Endothelial cell of umbilical vein (primary cell): ENCODE measurements around the gene UBE2Q2. TPM values are rescaled to one million over a fixed set of nuclear protein-coding genes. Genes with fewer than 3 reads are reported as not detected.

Source experiments
- BruUV-seq: library from RNA; stranded (reverse); fragments of 400-500 nt; replicated peaks from 2 replicates; lab custom pipeline; 2021; lab: Mats Ljungman, UMichigan
- CTCF ChIA-PET: fragments of 300-600, 350-600 bp; sonication (Branson Sonifier 250); formaldehyde crosslinking; loops from one replicate; lab custom pipeline; 2021; ENCODE audit warnings: antibody characterized with exemption, inconsistent platforms; lab: Charles Lee
- POLR2A ChIA-PET: fragments of 300-600, 350-600 bp; sonication (Branson Sonifier 250); formaldehyde crosslinking; loops from one replicate; lab custom pipeline; 2021; ENCODE audit warnings: antibody characterized with exemption, inconsistent platforms; lab: Charles Lee
- DNase-seq: peaks from one replicate; pipeline ENCODE4 v3.0.0-alpha.2; 2011; ENCODE audit warnings: low read depth, low spot score
- FAIRE-seq: peaks from 2 replicates; lab custom pipeline; 2011; peaks lifted over from hg19 to GRCh38; lab: Jason Lieb, UNC
- H2AFZ ChIP-seq: 2 replicates; pipeline ENCODE4 v1.6.0; 2012; ENCODE audit warnings: low read depth, low read length, control low read depth, inconsistent platforms
- H3K27ac ChIP-seq: 2 replicates; pipeline ENCODE4 v1.5.1; 2011; ENCODE audit warnings: low read depth, mild to moderate bottlenecking, control low read depth, low read length, moderate library complexity; ENCODE audit not compliant: insufficient read depth
- H3K27me3 ChIP-seq, 2 experiments: 2 replicates each; pipeline versions ENCODE4 v1.6.0 to v1.6.1; 2011; ENCODE audit warnings: low read length in 2 of 2, mixed read lengths in 1 of 2; ENCODE audit not compliant: control insufficient read depth in 2 of 2, insufficient read depth in 2 of 2
- H3K36me3 ChIP-seq, 2 experiments: 2 replicates in 1 of 2; 3 replicates in 1 of 2; pipeline ENCODE4 v1.5.1; 2011; ENCODE audit warnings: low read length in 2 of 2, mild to moderate bottlenecking in 1 of 2, moderate library complexity in 1 of 2; ENCODE audit not compliant: control insufficient read depth in 2 of 2, insufficient read depth in 2 of 2; ENCODE audit errors: extremely low read depth in 1 of 2
- H3K4me1 ChIP-seq: 3 replicates; pipeline ENCODE4 v1.5.1; 2011; ENCODE audit warnings: mild to moderate bottlenecking, low read length; ENCODE audit not compliant: control insufficient read depth, insufficient read depth; ENCODE audit errors: extremely low read depth
- H3K4me2 ChIP-seq: 2 replicates; pipeline ENCODE4 v1.6.1; 2011; ENCODE audit warnings: low read length, control low read depth, mixed read lengths; ENCODE audit not compliant: insufficient read depth
- H3K4me3 ChIP-seq, 3 experiments: fragments of 200-600 bp in 1 of 3; sonication (generic), shearing (Covaris generic) in 1 of 3; replicated peaks in 1 of 3; 2 replicates each; pipeline ENCODE4 v1.5.1; 2011 to 2016; ENCODE audit warnings: control low read depth in 3 of 3, low read length in 3 of 3, mild to moderate bottlenecking in 2 of 3, inconsistent platforms in 1 of 3, low read depth in 1 of 3, moderate library complexity in 1 of 3; ENCODE audit not compliant: insufficient read depth in 1 of 3
- H3K79me2 ChIP-seq: 2 replicates; pipeline ENCODE4 v1.6.0; 2012; ENCODE audit warnings: low read length, inconsistent platforms; ENCODE audit not compliant: control insufficient read depth, insufficient read depth
- H3K9ac ChIP-seq: replicated peaks from 2 replicates; pipeline ENCODE3; 2011; ENCODE audit warnings: low read length, control low read depth; ENCODE audit not compliant: insufficient read depth; ENCODE audit errors: extremely low read depth
- H3K9me1 ChIP-seq: replicated peaks from 3 replicates; pipeline ENCODE4 v1.6.0; 2011; ENCODE audit warnings: mild to moderate bottlenecking, low read length; ENCODE audit not compliant: control insufficient read depth, insufficient read depth; ENCODE audit errors: extremely low read depth
- H3K9me3 ChIP-seq: replicated peaks from 2 replicates; pipeline ENCODE4 v1.5.1; 2012; ENCODE audit warnings: low read length, inconsistent platforms; ENCODE audit not compliant: control insufficient read depth, insufficient read depth
- H4K20me1 ChIP-seq: replicated peaks from 2 replicates; pipeline ENCODE3; 2011; ENCODE audit warnings: mild to moderate bottlenecking, low read length; ENCODE audit not compliant: control insufficient read depth, insufficient read depth; ENCODE audit errors: extremely low read depth
- CTCF ChIP-seq, 2 donors: IDR thresholded peaks; 1 replicate in 1 of 2; 2 replicates in 1 of 2; pipeline ENCODE4 v1.5.1; 2011; ENCODE audit warnings: low read length in 2 of 2, mild to moderate bottlenecking in 2 of 2, moderate library complexity in 2 of 2, control low read depth in 1 of 2, inconsistent platforms in 1 of 2, low read depth in 1 of 2; ENCODE audit not compliant: insufficient read depth in 1 of 2; ENCODE audit errors: extremely low read depth in 1 of 2
- EZH2 ChIP-seq: IDR thresholded peaks from 2 replicates; pipeline ENCODE4 v1.6.1; 2012; ENCODE audit warnings: borderline replicate concordance, low read depth, mild to moderate bottlenecking, moderate library complexity, low read length, inconsistent platforms; ENCODE audit not compliant: severe bottlenecking
- FOS ChIP-seq: IDR thresholded peaks from 2 replicates; pipeline ENCODE4 v1.6.1; 2011; ENCODE audit warnings: mild to moderate bottlenecking, low read length, moderate library complexity, borderline replicate concordance; ENCODE audit not compliant: insufficient read depth
- GATA2 ChIP-seq: IDR thresholded peaks from 2 replicates; pipeline ENCODE4 v1.7.0; 2011; ENCODE audit warnings: low read depth, mild to moderate bottlenecking, moderate library complexity, mixed read lengths, low read length; ENCODE audit not compliant: insufficient read length, insufficient read depth
- JUN ChIP-seq: IDR thresholded peaks from 2 replicates; pipeline ENCODE4 v1.6.1; 2011; ENCODE audit warnings: borderline replicate concordance, low read depth; ENCODE audit not compliant: insufficient read length, insufficient read depth
- MAX ChIP-seq: IDR thresholded peaks from 2 replicates; pipeline ENCODE4 v1.6.1; 2011; ENCODE audit not compliant: insufficient read depth, insufficient read length
- MYC ChIP-seq: IDR thresholded peaks from one replicate; pipeline ENCODE4 v1.6.1; 2011; ENCODE audit warnings: mild to moderate bottlenecking, low read depth, low read length
- POLR2A ChIP-seq: IDR thresholded peaks from 2 replicates; pipeline ENCODE4 v1.6.1; 2012; ENCODE audit warnings: low read depth, mild to moderate bottlenecking, control low read depth, low read length
- POLR2AphosphoS5 ChIP-seq: IDR thresholded peaks from 2 replicates; pipeline ENCODE4 v1.6.1; 2012; ENCODE audit warnings: low read depth, mild to moderate bottlenecking, control low read depth, low read length, moderate library complexity; ENCODE audit not compliant: insufficient read depth
- dilution Hi-C: fragments of 300-500 bp; cut with MboI; formaldehyde crosslinking; loops from one replicate; pipeline ENCODE4 v1.15.0; 2019; ENCODE audit warnings: low sequenced_read_pairs; ENCODE audit not compliant: extremely low pct_ligation_motif_present
- intact Hi-C: fragments of 100-400 bp; cut with micrococcal nuclease; formaldehyde crosslinking; loops from one replicate; pipeline ENCODE4 v1.10.0; 2022
- polyA plus RNA-seq, 4 experiments: library from polyadenylated mRNA; depleted of rRNA in 3 of 4; stranded (reverse) in 3 of 4; unstranded in 1 of 4; fragments of >200 nt; gene quantifications; 2 replicates each; pipeline versions ENCODE4 v1.2.1 to v1.2.3, GENCODE V29; 2011 to 2012; ENCODE audit warnings: missing spikeins in 1 of 4
- total RNA-seq: library from RNA; stranded (reverse); gene quantifications from 2 replicates; pipeline ENCODE4 v1.2.3, GENCODE V29; 2021

The UBE2Q2 gene
- total and polyA plus RNA-seq, 2 donors (not counting 3 experiments of a cell fraction or from before 2014, with no cell fraction given), result 12.9 to 32.8 TPM

GRCh38 chr15:75942464-75942863, 99.2 kb downstream of the UBE2Q2 start:
- DNase-seq (no peak), FAIRE-seq (no peak)
- ChIA-PET POLR2A (no interaction called here), CTCF (no interaction called here)
- Histone ChIP-seq H3K4me3 (no peak overlapping the region), H3K36me3 (no peaks in the 10 kb centered on the region), H3K9me3 (no peaks in the 10 kb centered on the region), H3K27ac (no peak overlapping the region), H2AFZ (no peak overlapping the region), H3K9ac (no peak overlapping the region), H3K79me2 (no peaks in the 10 kb centered on the region), H3K4me2 (no peak overlapping the region), H3K27me3 (peaks cover 0 to 2% of the 10 kb centered on the region in 2 experiments), H3K4me1 (no peaks in the 10 kb centered on the region), H3K9me1 (no peaks in the 10 kb centered on the region), H4K20me1 (no peaks in the 10 kb centered on the region)
- intact Hi-C loops (no loop called here), dilution Hi-C loops (no loop called here)
- TF ChIP-seq EZH2, result no peak
- TF ChIP-seq POLR2AphosphoS5, result no peak
- TF ChIP-seq GATA2, result no peak
- no peak for TF ChIP-seq FOS
- TF ChIP-seq POLR2A, result no peak
- no peak for TF ChIP-seq JUN
- no peak for TF ChIP-seq MYC
- TF ChIP-seq MAX, result no peak
- TF ChIP-seq CTCF (IDR thresholded peaks at IDR 0.05; ENCODE audit: extremely low read depth in 1 of 2, insufficient read depth in 1 of 2, low read depth in 1 of 2, low read length in 2 of 2), result no peak
- BruUV-seq, result no TSS peak
